OCI-M2 (cell line): ENCODE measurements around the gene PLA1A.
"Not testable (repeated sequence)": the region's sequence is repeated elsewhere in the genome, so short reads cannot be mapped to it uniquely, and the experiment has no call there.

Experiments
- DNase-seq: peaks from one replicate; lab custom pipeline; 2025; ENCODE audit not compliant: unreplicated experiment; lab: John Stamatoyannopoulos, UW

Gene PLA1A

DNA sequence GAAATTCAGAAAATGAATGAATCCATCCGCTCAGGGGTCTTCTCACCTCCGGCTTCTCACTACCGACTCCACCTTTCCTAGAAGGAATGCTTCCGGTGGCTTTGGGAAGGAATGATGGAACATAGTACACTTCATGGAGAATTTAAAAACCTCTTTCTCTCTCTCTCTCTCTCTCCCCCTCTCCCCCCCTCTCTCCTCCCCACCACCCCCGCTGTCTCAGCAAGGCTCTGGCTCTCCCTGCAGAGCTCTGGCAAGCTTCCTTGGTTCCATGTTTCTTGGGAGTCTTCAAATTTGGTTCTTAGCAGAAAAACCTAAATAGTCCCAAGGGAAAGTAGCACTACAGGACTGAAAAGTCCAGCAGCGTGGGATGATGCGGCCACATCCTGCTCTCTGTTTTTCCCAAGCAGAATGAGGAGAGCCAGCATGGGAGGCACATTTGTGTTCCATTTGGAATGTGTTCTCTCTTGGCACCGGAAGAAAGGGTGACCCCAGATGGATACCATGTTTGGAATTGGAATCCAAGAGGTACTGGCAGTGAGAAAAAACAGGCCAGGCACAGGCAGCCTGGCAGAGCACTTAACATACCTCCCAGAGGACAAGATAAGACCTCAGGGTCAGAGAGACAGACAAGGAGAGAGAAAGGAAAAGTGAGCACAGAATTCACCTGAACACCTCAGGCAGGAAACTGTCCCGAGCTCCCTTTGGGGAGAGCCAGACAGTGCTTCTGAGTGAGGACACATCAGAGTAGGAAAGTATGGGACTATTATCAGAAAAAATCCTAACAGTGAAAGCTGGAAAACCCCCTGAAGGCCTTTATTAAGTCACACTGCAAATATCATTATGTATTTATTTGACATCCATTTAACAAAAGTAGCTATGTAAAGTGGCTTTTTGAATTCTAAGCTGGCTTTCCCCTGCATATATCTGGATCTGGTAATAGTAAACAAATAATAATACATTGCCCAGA is 63.1 kb downstream of the PLA1A start, which contains the start of gene POPDC2:
TSS of gene POPDC2 (minus strand) at position 116 of the 967 bp plus-strand sequence. CDS start 166 bp downstream, outside the sequence.
- no peak for DNase-seq

- no peak for DNase-seq
Observed at GRCh38 chr3:119662604-119663373, 65.1 kb downstream of the PLA1A start.

- no peak for DNase-seq
Observed at GRCh38 chr3:119663885-119664284, 66.2 kb downstream of the PLA1A start.

DNA sequence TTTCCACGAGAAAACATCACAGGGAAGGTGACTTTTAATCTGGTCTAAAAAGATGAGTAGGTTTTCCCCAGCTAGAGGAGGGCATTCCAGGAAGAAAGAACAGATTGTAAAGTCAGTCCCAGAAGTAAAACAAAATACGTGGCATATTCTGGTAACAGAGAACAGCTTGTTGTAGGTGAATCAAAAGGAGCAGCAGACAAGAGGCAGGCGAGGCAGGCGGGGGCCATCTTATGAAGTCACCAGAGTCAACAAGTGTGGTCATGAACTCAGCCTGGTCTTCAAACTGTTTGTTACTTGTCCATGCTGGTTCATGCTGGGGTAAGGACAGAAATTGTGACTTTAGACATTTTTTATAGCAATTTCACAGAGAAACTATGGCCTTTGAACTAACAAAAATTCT is 66.7 kb downstream of the PLA1A start:
- DNase-seq = no peak

DNA sequence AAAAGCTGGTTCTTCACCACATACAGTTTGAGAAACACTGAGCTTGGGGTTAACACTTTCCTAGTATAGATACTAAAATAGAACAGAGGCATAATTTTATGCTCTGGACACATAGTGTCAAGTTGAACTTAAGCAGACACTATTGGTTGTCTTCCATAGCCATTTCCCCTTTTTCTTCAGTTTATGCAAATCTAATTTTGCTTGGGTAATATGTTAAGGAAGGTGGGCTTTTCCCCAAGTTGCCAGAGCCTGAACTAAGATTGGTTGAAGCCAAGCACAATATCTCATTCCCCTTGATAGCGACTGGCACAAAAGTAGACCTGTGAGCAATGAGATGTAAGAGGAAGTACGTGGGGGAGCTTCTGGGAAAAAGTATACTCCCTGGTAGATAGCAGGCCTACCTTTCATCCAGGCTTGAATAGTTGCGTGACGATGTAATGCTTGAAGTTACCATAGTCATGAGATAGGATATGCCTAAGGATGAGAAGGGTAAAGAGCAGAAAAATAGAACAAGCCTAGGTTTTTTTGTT is 67.2 kb downstream of the PLA1A start:
- no peak for DNase-seq

DNA sequence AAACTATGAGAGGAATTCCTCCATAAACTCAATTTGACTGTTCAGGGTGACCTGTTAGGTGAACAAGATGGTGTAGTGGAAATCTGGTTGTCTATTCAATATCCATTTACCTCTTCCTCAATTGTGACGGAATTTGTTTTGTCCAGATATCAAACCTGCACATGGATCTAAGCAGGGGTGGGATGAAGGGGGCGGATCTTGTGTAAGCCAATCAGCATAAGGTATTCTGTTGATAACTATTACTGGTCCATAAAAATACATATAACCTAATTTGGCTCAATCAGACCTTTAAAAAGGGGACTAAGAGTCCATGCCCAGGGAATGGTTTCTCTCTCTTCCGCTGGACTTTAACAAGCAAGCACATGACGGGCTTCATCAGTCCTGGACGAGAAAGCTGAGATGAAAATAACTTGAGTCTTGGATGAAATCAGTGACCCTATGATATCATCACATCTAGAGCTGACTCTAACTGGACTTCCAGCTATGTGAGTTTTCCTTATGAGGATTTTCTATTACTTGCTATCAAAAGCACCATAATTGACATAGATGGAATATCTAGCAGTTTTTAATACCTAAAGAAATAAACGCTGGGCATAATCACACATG is 68.4 kb downstream of the PLA1A start:
- DNase-seq = no peak

GRCh38 chr3:119669906-119670570 is 72.4 kb downstream of the PLA1A start:
- DNase-seq = no peak

GRCh38 chr3:119672776-119673175 is 75.1 kb downstream of the PLA1A start:
- DNase-seq = no peak

GRCh38 chr3:119673875-119674274 is 76.2 kb downstream of the PLA1A start:
- no peak for DNase-seq

DNA sequence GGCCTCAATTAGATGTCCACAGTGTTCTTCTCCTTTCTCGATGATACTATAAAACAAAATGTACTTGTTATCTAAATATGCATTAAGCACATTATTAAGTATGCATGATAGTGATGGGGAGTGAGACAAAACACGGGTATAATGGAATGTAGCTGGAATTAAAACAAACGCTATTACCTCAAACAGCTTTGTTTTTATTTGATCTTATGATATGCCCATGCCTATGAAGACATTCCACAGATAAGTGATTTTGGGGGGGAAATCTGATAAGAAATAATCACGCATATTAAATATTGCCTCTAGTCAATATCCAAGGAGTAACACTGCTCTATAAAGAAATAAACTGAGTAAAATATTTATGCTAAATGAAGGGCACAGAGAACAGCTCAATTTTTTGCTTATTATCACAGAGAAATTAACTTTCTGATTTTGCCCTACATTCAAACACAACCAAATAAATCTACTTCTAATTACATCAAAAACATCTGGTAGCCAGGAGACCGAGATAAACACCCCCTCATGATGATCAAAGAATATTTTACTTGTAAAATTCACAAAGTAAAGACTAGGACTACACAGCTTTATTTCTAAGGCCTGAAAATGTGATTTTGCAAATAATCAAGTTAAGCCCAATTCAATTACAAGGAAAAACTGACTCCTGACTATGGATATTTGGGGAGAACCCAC is 77.6 kb downstream of the PLA1A start:
- DNase-seq = no peak

- no peak for DNase-seq
Observed at GRCh38 chr3:119676020-119676419, 78.3 kb downstream of the PLA1A start.

DNA sequence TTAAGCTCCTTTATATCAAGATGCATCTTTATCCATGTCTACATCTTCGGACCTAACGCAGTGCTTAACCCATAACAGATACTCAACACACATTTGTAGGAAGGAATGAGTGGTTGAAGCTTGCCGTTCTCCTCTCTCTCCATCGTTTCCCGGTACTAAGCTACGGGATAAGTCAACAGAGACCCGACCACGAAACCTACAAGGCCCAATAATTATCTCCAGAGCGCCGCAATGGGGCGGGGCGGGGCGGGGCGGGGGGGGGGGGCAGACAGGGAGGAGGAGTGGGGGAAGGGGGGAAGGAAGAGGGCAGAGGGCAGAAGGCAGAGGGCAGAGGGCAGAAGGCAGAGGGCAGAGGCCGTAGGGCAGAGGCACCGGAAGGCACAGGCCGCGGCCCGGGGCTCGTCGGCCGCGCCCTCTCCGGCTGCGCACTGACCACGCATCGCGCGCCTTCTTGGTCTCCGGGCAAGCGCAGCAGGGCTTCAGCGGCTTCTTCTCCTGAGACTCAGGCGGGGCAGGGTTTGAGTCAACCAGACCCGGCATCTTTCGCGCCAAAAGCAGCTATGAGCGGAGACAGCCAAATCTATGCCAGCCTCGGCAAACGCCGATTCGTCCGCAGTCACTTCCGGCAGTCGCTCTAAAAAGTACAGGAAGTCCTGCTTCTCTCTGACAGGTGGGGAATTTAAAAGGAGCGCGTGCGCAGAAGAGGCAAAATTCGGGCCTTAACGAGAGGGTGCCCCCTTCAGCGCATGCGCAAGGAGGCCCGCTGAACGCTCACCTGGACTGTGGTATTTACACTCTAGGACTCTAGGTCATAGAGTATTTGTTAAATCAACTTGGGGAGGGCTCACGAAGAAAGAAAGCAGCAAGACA is 79.3 kb downstream of the PLA1A start, which contains the start of gene COX17:
TSS of gene COX17 (minus strand) at position 636 of the 870 bp plus-strand sequence. CDS start at position 540, 96 bp downstream.
- peak; percentile 59 for DNase-seq

DNA sequence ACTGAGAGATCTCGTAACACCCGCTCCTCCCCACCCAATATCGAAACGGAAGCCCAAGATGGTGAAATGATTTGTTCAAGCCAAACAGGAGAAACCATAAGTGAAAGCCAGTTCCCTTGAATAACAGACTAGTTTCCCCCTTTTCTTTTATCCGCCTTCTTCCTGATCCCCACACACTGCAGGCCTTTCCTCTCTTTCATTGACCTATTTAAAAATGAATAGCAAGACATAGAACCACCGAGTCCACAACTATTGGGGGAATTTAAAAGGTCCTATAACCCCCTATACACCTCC is 79.9 kb downstream of the PLA1A start:
- DNase-seq = no peak

DNA sequence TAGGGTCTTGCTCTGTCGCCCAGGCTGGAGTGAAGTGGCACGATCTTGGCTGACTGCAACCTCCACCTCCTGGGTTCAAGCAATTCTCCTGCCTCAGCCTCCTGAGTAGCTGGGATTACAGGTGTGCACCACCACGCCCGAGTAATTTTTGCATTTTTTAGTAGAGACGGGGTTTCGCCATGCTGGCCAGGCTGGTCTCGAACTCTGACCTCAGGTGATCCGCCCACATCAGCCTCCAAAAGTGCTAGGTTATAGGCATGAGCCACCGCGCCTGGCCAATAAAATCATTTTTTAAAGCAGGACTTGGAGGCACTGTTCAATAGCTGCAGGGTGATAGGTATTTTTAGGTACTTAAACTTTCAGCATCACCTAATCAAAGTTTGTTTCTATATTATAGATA is 80.5 kb downstream of the PLA1A start:
- DNase-seq = not testable (repeated sequence)
